Activated CD4-positive, alpha-beta memory T cell treated with anti-CD3 and anti-CD28 coated beads, Interleukin-2, amount 10 ng/mL, durations not matched to agents 7 days and 5 days (primary cell): ENCODE measurements around the gene GBE1. TPM values are rescaled to one million over a fixed set of nuclear protein-coding genes. Genes with fewer than 3 reads are reported as not detected.
A peak's percentile ranks its signal among the peaks of the same experiment; 100 is the strongest.
"Not testable (repeated sequence)": the region's sequence is repeated elsewhere in the genome, so short reads cannot be mapped to it uniquely, and the experiment has no call there.

Experiments used
- CTCF ChIA-PET: fragments of 350-600 bp; sonication (Branson Sonifier 250); formaldehyde crosslinking; loops from one replicate; lab custom pipeline; 2021; ENCODE audit warnings: antibody characterized with exemption, inconsistent platforms; lab: Charles Lee
- POLR2A ChIA-PET: fragments of 350-600 bp; sonication (Branson Sonifier 250); formaldehyde crosslinking; loops from one replicate; lab custom pipeline; 2021; ENCODE audit warnings: antibody characterized with exemption; lab: Charles Lee
- DNase-seq: peaks from one replicate; pipeline ENCODE4 v3.0.0-alpha.2; 2020
- H3K27ac Mint-ChIP-seq: one replicate; pipeline ENCODE4 v1.8.0; 2021; ENCODE audit warnings: mild to moderate bottlenecking, mixed read lengths
- H3K27me3 Mint-ChIP-seq: one replicate; pipeline ENCODE4 v1.8.0; 2021; ENCODE audit warnings: mixed read lengths
- H3K36me3 Mint-ChIP-seq: one replicate; pipeline ENCODE4 v1.8.0; 2021; ENCODE audit warnings: low read depth, mixed read lengths
- H3K4me1 Mint-ChIP-seq: one replicate; pipeline ENCODE4 v1.8.0; 2021; ENCODE audit warnings: mixed read lengths
- H3K4me3 Mint-ChIP-seq: one replicate; pipeline ENCODE4 v1.8.0; 2021; ENCODE audit warnings: mild to moderate bottlenecking, mixed read lengths
- H3K9me3 Mint-ChIP-seq: one replicate; pipeline ENCODE4 v1.8.0; 2021; ENCODE audit warnings: mixed read lengths
- total RNA-seq, 2 experiments: library from RNA; stranded (reverse); gene quantifications; one replicate each; pipeline ENCODE4 v1.2.3, GENCODE V29; 2021

Gene GBE1
- total RNA-seq, 2 experiments from 2014 or later = 36.5 to 37.7 TPM

DNA sequence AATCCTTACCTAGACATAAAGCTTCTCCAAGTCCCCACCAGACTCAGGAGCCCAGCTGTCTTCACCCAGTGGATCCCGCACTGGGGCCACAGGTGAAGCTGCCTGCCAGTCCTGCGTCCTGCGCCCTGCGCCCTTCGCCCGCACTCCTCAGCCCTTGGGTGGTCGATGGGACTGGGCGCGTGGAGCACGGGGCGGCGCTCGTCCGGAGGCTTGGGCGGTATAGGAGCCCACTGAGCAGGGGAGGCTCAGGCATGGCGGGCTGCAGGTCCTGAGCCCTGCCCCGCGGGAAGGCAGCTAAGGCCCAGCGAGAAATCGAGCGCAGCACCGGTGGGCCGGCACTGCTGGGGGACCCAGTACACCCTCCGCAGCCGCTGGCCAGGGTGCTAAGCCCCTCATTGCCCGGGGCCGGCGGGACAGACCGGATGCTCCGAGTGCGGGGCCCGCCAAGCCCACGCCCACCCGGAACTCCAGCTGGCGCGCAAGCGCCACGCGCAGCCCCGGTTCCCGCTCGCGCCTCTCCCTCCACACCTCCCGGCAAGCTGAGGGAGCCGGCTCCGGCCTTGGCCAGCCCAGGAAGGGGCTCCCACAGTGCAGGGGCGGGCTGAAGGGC, 5.9 kb upstream of the GBE1 start:
- DNase-seq, H3K4me3 Mint-ChIP-seq, POLR2A ChIA-PET, H3K27me3 Mint-ChIP-seq, H3K9me3 Mint-ChIP-seq, H3K27ac Mint-ChIP-seq, CTCF ChIA-PET, H3K36me3 Mint-ChIP-seq, H3K4me1 Mint-ChIP-seq: not testable (repeated sequence)

GRCh38 chr3:81765400-81765799, 4.0 kb upstream of the GBE1 start:
- ChIA-PET POLR2A (no interaction called here), CTCF (no interaction called here)
- no peaks in the 10 kb centered on the region for H3K9me3 Mint-ChIP-seq
- no peak overlapping the region for H3K4me3 Mint-ChIP-seq
- peaks cover under 1% of the 10 kb centered on the region for H3K36me3 Mint-ChIP-seq
- peaks cover 15% of the 10 kb centered on the region for H3K4me1 Mint-ChIP-seq
- no peaks in the 10 kb centered on the region for H3K27me3 Mint-ChIP-seq
- no peak for DNase-seq
- H3K27ac Mint-ChIP-seq = no peak overlapping the region

DNA sequence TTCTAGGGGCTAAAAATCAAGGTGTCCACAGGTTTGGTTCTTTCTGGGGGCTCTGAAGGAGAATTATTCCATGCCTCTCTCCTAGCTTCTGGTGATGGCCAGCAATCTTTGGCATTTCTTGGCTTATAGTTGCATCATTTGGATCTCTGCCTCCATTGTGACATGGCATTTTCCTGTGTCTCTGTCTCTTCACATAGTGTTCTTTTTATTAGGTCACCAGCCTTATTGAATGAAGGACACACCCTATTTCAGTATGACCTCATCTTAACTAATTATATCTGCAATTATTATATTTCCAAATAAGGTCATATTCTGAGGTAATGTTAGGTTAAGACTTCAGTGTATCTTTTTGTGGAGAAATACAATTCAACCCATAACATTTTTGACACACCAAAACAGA, 3.2 kb upstream of the GBE1 start:
- H3K4me3 Mint-ChIP-seq = no peak overlapping the region

DNA sequence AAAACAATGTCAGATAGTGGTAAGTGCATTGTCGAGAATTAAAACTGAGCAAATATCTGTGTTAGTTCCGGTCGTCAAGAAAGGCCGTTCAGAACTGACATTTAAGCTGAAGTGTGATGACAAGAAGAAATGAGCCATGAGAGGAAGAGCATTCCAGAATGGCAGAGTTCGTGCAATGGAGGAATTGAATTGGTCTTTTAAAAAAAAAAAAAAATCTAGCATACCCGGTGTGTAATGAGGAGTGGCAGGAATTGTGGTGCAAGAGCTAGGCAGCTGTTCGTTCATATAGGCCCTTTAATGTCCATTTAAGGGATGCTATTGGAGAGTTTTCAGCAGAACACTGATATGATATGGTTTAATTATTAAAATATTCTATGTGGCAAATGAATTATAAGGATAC, 2.6 kb upstream of the GBE1 start:
- H3K4me1 Mint-ChIP-seq = peaks cover 29% of the 10 kb centered on the region
- H3K27me3 Mint-ChIP-seq = no peaks in the 10 kb centered on the region
- ChIA-PET CTCF (interaction anchor here (1.7 kb wide), 1 partner anchor 274 kb away, joined by 4 read pairs; no protein-coding TSS in a partner anchor), POLR2A (no interaction called here)
- no peak for DNase-seq
- H3K4me3 Mint-ChIP-seq = no peak overlapping the region
- H3K36me3 Mint-ChIP-seq = peaks cover 9% of the 10 kb centered on the region
- peaks cover 3% of the 10 kb centered on the region for H3K9me3 Mint-ChIP-seq
- H3K27ac Mint-ChIP-seq = no peak overlapping the region

More for the DNA sequence above, 3.2 kb upstream of the GBE1 start:
- Mint-ChIP-seq H3K27me3 (no peaks in the 10 kb centered on the region), H3K9me3 (no peaks in the 10 kb centered on the region), H3K36me3 (peaks cover 3% of the 10 kb centered on the region), H3K27ac (no peak overlapping the region), H3K4me1 (peaks cover 22% of the 10 kb centered on the region)
- ChIA-PET POLR2A (no interaction called here), CTCF (interaction anchor here (1.7 kb wide), 1 partner anchor 274 kb away, joined by 4 read pairs; no protein-coding TSS in a partner anchor)
- DNase-seq = no peak

GRCh38 chr3:81763001-81763400, 1.6 kb upstream of the GBE1 start:
- H3K27me3 Mint-ChIP-seq = no peaks in the 10 kb centered on the region
- no peak overlapping the region for H3K27ac Mint-ChIP-seq
- POLR2A ChIA-PET = interaction anchor here (0.9 to 1.1 kb wide), 2 partner anchors 14 to 55 kb away, joined by 3 read pairs; no protein-coding TSS in a partner anchor
- H3K9me3 Mint-ChIP-seq = peaks cover 7% of the 10 kb centered on the region
- H3K4me3 Mint-ChIP-seq = peak overlapping the region; percentile 9
- peaks cover 35% of the 10 kb centered on the region for H3K4me1 Mint-ChIP-seq
- peaks cover 18% of the 10 kb centered on the region for H3K36me3 Mint-ChIP-seq
- CTCF ChIA-PET = interaction anchor here (1.7 kb wide), 1 partner anchor 273 kb away, joined by 4 read pairs; no protein-coding TSS in a partner anchor
- DNase-seq = no peak

GRCh38 chr3:81761904-81762580, 597 bp upstream of the GBE1 start:
- ChIA-PET POLR2A (interaction anchor here (1.1 to 1.6 kb wide), 2 partner anchors 11 to 56 kb away, joined by 3 to 4 read pairs; no protein-coding TSS in a partner anchor), CTCF (interaction anchor here (0.6 kb wide), 1 partner anchor 101 kb away, joined by 3 read pairs; no protein-coding TSS in a partner anchor)
- H3K4me1 Mint-ChIP-seq = peaks cover 40% of the 10 kb centered on the region
- H3K27me3 Mint-ChIP-seq = no peaks in the 10 kb centered on the region
- peaks cover 7% of the 10 kb centered on the region for H3K9me3 Mint-ChIP-seq
- H3K4me3 Mint-ChIP-seq = peak overlapping the region; percentile 79
- H3K36me3 Mint-ChIP-seq = peaks cover 28% of the 10 kb centered on the region
- peak overlapping the region; percentile 75 for H3K27ac Mint-ChIP-seq
- no peak for DNase-seq

DNA sequence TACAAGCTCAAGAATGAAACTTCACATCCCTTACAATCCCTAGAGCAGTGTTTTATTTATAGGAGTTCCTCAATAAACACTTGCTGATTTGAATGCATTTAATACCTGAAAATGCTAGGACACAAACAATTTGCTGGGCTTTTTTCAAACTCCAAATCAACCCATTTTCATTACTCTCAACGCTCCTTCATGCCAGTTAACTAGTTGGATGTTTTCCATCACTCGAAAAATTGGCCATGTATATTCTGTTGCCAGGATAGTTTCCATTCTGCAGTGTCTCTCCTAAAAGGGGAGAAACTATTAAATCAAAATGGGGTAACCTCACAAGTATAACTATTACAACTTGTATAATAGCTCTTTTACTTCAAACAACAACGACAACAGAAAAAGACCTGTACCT, 1.2 kb downstream of the GBE1 start:
- H3K9me3 Mint-ChIP-seq = peaks cover 7% of the 10 kb centered on the region
- peak overlapping the region; percentile 96 for H3K27ac Mint-ChIP-seq
- H3K4me3 Mint-ChIP-seq = peak overlapping the region; percentile 79
- no peaks in the 10 kb centered on the region for H3K27me3 Mint-ChIP-seq
- H3K4me1 Mint-ChIP-seq = peaks cover 40% of the 10 kb centered on the region
- CTCF ChIA-PET = no interaction called here
- H3K36me3 Mint-ChIP-seq = peaks cover 41% of the 10 kb centered on the region
- POLR2A ChIA-PET = interaction anchor here (1.1 kb wide), 1 partner anchor 13 kb away, joined by 3 read pairs; no protein-coding TSS in a partner anchor
- DNase-seq = no peak

- DNase-seq, POLR2A ChIA-PET, CTCF ChIA-PET, H3K4me3 Mint-ChIP-seq, H3K27me3 Mint-ChIP-seq, H3K27ac Mint-ChIP-seq: not testable (repeated sequence)
- H3K9me3 Mint-ChIP-seq = peaks cover 17% of the 10 kb centered on the region
- H3K36me3 Mint-ChIP-seq = peaks cover 55% of the 10 kb centered on the region
- H3K4me1 Mint-ChIP-seq = peaks cover 42% of the 10 kb centered on the region
These were observed 2.7 kb downstream of the GBE1 start for GRCh38 chr3:81758771-81759170.

GRCh38 chr3:81758275-81758674, 3.2 kb downstream of the GBE1 start:
- H3K27me3 Mint-ChIP-seq = no peaks in the 10 kb centered on the region
- no peak for DNase-seq
- H3K27ac Mint-ChIP-seq = no peak overlapping the region
- ChIA-PET CTCF (no interaction called here), POLR2A (no interaction called here)
- H3K4me3 Mint-ChIP-seq = no peak overlapping the region
- peaks cover 44% of the 10 kb centered on the region for H3K4me1 Mint-ChIP-seq
- H3K36me3 Mint-ChIP-seq = peaks cover 56% of the 10 kb centered on the region
- H3K9me3 Mint-ChIP-seq = peaks cover 18% of the 10 kb centered on the region

DNA sequence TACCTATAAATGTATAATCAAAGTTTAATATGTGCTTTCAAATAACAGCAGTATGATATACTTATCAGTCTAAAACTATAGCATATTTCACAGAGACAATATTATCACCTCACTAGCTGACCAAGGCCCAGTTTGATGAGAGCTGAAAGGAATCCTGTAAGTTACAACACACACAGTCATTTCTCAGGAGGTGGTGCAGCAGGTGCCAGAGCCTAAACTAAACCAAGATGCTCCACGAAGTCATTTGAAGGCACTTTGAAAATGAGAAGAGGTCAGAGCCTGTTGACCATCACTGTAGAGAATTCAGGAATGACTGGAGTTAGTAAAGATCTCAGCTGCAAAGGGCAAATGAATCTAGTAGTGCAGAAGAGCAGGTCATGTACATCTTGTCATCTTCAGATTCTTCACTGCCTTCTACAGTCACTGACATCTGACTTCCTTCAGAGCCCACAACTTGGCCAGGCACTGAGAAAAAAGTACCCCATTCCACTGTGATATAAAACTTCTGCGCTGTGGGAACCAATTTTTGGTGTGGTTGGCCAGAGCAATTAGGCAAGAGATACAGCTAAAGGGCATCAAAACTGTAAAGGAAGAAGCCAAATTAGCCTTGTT, 7.9 kb downstream of the GBE1 start:
- Mint-ChIP-seq H3K4me1 (peaks cover 11% of the 10 kb centered on the region), H3K27me3 (no peaks in the 10 kb centered on the region), H3K27ac (no peak overlapping the region), H3K4me3 (no peak overlapping the region), H3K9me3 (peaks cover 11% of the 10 kb centered on the region), H3K36me3 (peaks cover 49% of the 10 kb centered on the region)
- POLR2A ChIA-PET = no interaction called here
- DNase-seq = no peak
- CTCF ChIA-PET = no interaction called here

GRCh38 chr3:81752604-81753003, 8.8 kb downstream of the GBE1 start:
- Mint-ChIP-seq H3K9me3 (peaks cover 11% of the 10 kb centered on the region), H3K4me3 (no peak overlapping the region), H3K36me3 (peaks cover 44% of the 10 kb centered on the region), H3K27me3 (no peaks in the 10 kb centered on the region), H3K27ac (no peak overlapping the region), H3K4me1 (peaks cover 5% of the 10 kb centered on the region)
- ChIA-PET POLR2A (no interaction called here), CTCF (no interaction called here)
- no peak for DNase-seq

DNA sequence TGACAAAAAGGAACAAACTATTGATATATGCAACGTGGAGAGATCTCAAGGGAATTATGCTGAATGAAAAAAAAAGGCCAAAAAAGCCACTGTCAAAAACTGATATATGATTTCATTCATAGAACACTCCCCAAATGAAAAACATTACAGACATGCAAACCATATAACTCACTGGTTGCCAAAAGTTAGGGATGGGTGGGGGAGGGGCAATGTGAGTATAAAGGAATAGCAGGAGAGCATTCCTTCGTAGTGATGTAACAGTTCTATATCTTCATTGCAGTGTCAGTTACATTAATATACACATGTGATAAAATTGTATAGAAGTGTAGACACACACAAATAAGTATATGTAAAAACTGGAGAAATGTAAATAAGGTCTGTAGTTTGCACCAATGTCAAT, 12.2 kb downstream of the GBE1 start:
- H3K4me3 Mint-ChIP-seq = no peak overlapping the region
- CTCF ChIA-PET = no interaction called here
- H3K9me3 Mint-ChIP-seq = peaks cover 4% of the 10 kb centered on the region

DNA sequence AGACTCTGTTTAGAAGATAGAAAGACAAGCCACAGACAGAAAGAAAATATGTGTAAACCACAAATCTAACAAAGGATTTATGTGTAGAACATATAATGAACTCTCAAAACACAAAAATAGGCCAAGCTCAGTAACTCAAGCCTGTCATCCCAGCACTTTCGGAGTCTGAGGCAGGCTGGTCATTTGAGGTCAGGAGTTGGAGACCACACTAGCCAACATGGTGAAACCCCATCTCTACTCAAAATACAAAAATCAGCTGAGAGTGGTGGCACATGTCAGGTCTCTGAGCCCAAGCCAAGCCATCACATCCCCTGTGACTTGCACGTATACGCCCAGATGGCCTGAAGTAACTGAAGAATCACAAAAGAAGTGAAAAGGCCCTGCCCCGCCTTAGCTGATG, 14.2 kb downstream of the GBE1 start:
- CTCF ChIA-PET = interaction anchor here (0.6 kb wide), 1 partner anchor 18 kb away, joined by 7 read pairs; no protein-coding TSS in a partner anchor
- H3K4me3 Mint-ChIP-seq, H3K27ac Mint-ChIP-seq, DNase-seq, H3K9me3 Mint-ChIP-seq, H3K27me3 Mint-ChIP-seq, POLR2A ChIA-PET, H3K4me1 Mint-ChIP-seq: not testable (repeated sequence)
- peaks cover 12% of the 10 kb centered on the region for H3K36me3 Mint-ChIP-seq

More for the DNA sequence above, 12.2 kb downstream of the GBE1 start:
- POLR2A ChIA-PET = no interaction called here
- Mint-ChIP-seq H3K4me1 (peaks cover 2% of the 10 kb centered on the region), H3K27ac (no peak overlapping the region), H3K27me3 (no peaks in the 10 kb centered on the region), H3K36me3 (peaks cover 18% of the 10 kb centered on the region)
- DNase-seq = no peak
